ES-I3 (cell line): Measurements from ENCODE around the gene CDH22.

Experiments used
- H3K36me3 ChIP-seq: 2 replicates; pipeline ENCODE4 v1.6.1; 2013; ENCODE audit warnings: mild to moderate bottlenecking, low read length, control low read depth, moderate library complexity; ENCODE audit not compliant: insufficient read depth
- H3K4me1 ChIP-seq: 2 replicates; pipeline ENCODE4 v1.6.1; 2013; ENCODE audit warnings: mild to moderate bottlenecking, control low read depth, low read length; ENCODE audit not compliant: insufficient read depth
- H3K9ac ChIP-seq: 2 replicates; pipeline ENCODE4 v1.6.1; 2013; ENCODE audit warnings: low read depth, mild to moderate bottlenecking, low read length, moderate library complexity
- H3K9me3 ChIP-seq: 2 replicates; pipeline ENCODE4 v1.6.1; 2013; ENCODE audit warnings: mild to moderate bottlenecking, low read length, moderate library complexity; ENCODE audit not compliant: control insufficient read depth, insufficient read depth

CDH22 gene

GRCh38 chr20:46322641-46323040, 14.3 kb upstream of the CDH22 start:
- no peaks in the 10 kb centered on the region for H3K4me1 ChIP-seq
- no peaks in the 10 kb centered on the region for H3K36me3 ChIP-seq
- H3K9ac ChIP-seq, result no peak overlapping the region
- no peaks in the 10 kb centered on the region for H3K9me3 ChIP-seq

- H3K36me3 ChIP-seq, result no peaks in the 10 kb centered on the region
- no peaks in the 10 kb centered on the region for H3K9me3 ChIP-seq
- no peaks in the 10 kb centered on the region; the same call in 1 of the 2 replicates for H3K4me1 ChIP-seq
- H3K9ac ChIP-seq, result no peak overlapping the region
These were observed 9.4 kb upstream of the CDH22 start for GRCh38 chr20:46317685-46318177.

- no peaks in the 10 kb centered on the region for H3K36me3 ChIP-seq
- H3K9me3 ChIP-seq, result no peaks in the 10 kb centered on the region
- H3K9ac ChIP-seq, result no peak overlapping the region
- no peaks in the 10 kb centered on the region; the same call in 1 of the 2 replicates for H3K4me1 ChIP-seq
These were observed 8.8 kb upstream of the CDH22 start for GRCh38 chr20:46316984-46317684.

GRCh38 chr20:46315311-46315710, 7.0 kb upstream of the CDH22 start:
- H3K9me3 ChIP-seq, result no peaks in the 10 kb centered on the region

GRCh38 chr20:46312945-46313861, 4.9 kb upstream of the CDH22 start:
- Histone ChIP-seq H3K36me3 (no peaks in the 10 kb centered on the region), H3K4me1 (no peaks in the 10 kb centered on the region; the same call in none of the 2 replicates), H3K9ac (peak overlapping the region; percentile 30; the same call in 1 of the 2 replicates), H3K9me3 (no peaks in the 10 kb centered on the region)

More at GRCh38 chr20:46315311-46315710, 7.0 kb upstream of the CDH22 start:
- H3K9ac ChIP-seq, result no peak overlapping the region
- H3K36me3 ChIP-seq, result no peaks in the 10 kb centered on the region
- H3K4me1 ChIP-seq, result no peaks in the 10 kb centered on the region; the same call in none of the 2 replicates

GRCh38 chr20:46312075-46312944, 4.0 kb upstream of the CDH22 start:
- Histone ChIP-seq H3K9ac (peak overlapping the region; percentile 30; the same call in 1 of the 2 replicates), H3K9me3 (no peaks in the 10 kb centered on the region), H3K4me1 (no peaks in the 10 kb centered on the region; the same call in none of the 2 replicates), H3K36me3 (no peaks in the 10 kb centered on the region)

GRCh38 chr20:46311719-46312074, 3.4 kb upstream of the CDH22 start:
- no peaks in the 10 kb centered on the region for H3K9me3 ChIP-seq
- no peaks in the 10 kb centered on the region; the same call in none of the 2 replicates for H3K4me1 ChIP-seq
- peak overlapping the region; percentile 30; the same call in 1 of the 2 replicates for H3K9ac ChIP-seq
- no peaks in the 10 kb centered on the region for H3K36me3 ChIP-seq

- Histone ChIP-seq H3K9me3 (no peaks in the 10 kb centered on the region), H3K36me3 (no peaks in the 10 kb centered on the region), H3K4me1 (no peaks in the 10 kb centered on the region; the same call in none of the 2 replicates), H3K9ac (no peak overlapping the region)
These were observed 2.8 kb upstream of the CDH22 start for GRCh38 chr20:46311039-46311650.

- Histone ChIP-seq H3K9ac (no peak overlapping the region), H3K9me3 (no peaks in the 10 kb centered on the region), H3K4me1 (no peaks in the 10 kb centered on the region; the same call in none of the 2 replicates), H3K36me3 (no peaks in the 10 kb centered on the region)
These were observed 1.6 kb upstream of the CDH22 start for GRCh38 chr20:46309945-46310344.

- Histone ChIP-seq H3K4me1 (no peaks in the 10 kb centered on the region; the same call in 1 of the 2 replicates), H3K9me3 (no peaks in the 10 kb centered on the region), H3K9ac (peak overlapping the region; percentile 62; the same call in 1 of the 2 replicates), H3K36me3 (no peaks in the 10 kb centered on the region)
These were observed 370 bp downstream of the CDH22 start for GRCh38 chr20:46307999-46308257.

GRCh38 chr20:46307139-46307998, 929 bp downstream of the CDH22 start:
- no peaks in the 10 kb centered on the region for H3K9me3 ChIP-seq
- H3K4me1 ChIP-seq, result no peaks in the 10 kb centered on the region; the same call in 1 of the 2 replicates
- H3K36me3 ChIP-seq, result no peaks in the 10 kb centered on the region
- H3K9ac ChIP-seq, result peak overlapping the region; percentile 62; the same call in 1 of the 2 replicates

- Histone ChIP-seq H3K36me3 (no peaks in the 10 kb centered on the region), H3K4me1 (no peaks in the 10 kb centered on the region; the same call in 1 of the 2 replicates), H3K9ac (no peak overlapping the region), H3K9me3 (no peaks in the 10 kb centered on the region)
These were observed 1.6 kb downstream of the CDH22 start for GRCh38 chr20:46306743-46307138.

GRCh38 chr20:46305973-46306360, 2.3 kb downstream of the CDH22 start:
- Histone ChIP-seq H3K9me3 (no peaks in the 10 kb centered on the region), H3K4me1 (no peaks in the 10 kb centered on the region), H3K9ac (no peak overlapping the region), H3K36me3 (no peaks in the 10 kb centered on the region)
